Activated naive CD4-positive, alpha-beta T cell treated with anti-CD3 and anti-CD28 coated beads, Interleukin-2, amount 50 U/mL, for 24 hours (primary cell): Measurements from ENCODE around the gene P2RX5.
"Not testable (repeated sequence)": the region's sequence is repeated elsewhere in the genome, so short reads cannot be mapped to it uniquely, and the experiment has no call there.

Experiments
- H3K27ac Mint-ChIP-seq: one replicate; pipeline ENCODE4 v1.8.0; 2021; ENCODE audit warnings: mild to moderate bottlenecking, mixed read lengths
- H3K27me3 Mint-ChIP-seq: one replicate; pipeline ENCODE4 v1.8.0; 2021; ENCODE audit warnings: mixed read lengths
- H3K36me3 Mint-ChIP-seq: one replicate; pipeline ENCODE4 v1.8.0; 2021; ENCODE audit warnings: mixed read lengths
- H3K4me1 Mint-ChIP-seq: one replicate; pipeline ENCODE4 v1.8.0; 2021; ENCODE audit warnings: mixed read lengths
- H3K4me3 Mint-ChIP-seq: one replicate; pipeline ENCODE4 v1.8.0; 2021; ENCODE audit warnings: mild to moderate bottlenecking, mixed read lengths
- H3K9me3 Mint-ChIP-seq: one replicate; pipeline ENCODE4 v1.8.0; 2021; ENCODE audit warnings: mixed read lengths

P2RX5 gene

GRCh38 chr17:3723556-3724377, 27.8 kb upstream of the P2RX5 start, which contains the start of gene HASPIN:
TSS of gene HASPIN (plus strand) at chr17:3723903. CDS start at chr17:3723936, 33 bp downstream.
- peak within 1 kb of the TSS; percentile 87 for H3K27ac Mint-ChIP-seq
- H3K4me1 Mint-ChIP-seq, result peaks cover 40% of the 10 kb centered on the region
- H3K36me3 Mint-ChIP-seq, result peaks cover 5% of the 10 kb centered on the region
- H3K27me3 Mint-ChIP-seq, result no peaks in the 10 kb centered on the region
- H3K4me3 Mint-ChIP-seq, result peak within 1 kb of the TSS; percentile 92
- H3K9me3 Mint-ChIP-seq, result no peaks in the 10 kb centered on the region

DNA sequence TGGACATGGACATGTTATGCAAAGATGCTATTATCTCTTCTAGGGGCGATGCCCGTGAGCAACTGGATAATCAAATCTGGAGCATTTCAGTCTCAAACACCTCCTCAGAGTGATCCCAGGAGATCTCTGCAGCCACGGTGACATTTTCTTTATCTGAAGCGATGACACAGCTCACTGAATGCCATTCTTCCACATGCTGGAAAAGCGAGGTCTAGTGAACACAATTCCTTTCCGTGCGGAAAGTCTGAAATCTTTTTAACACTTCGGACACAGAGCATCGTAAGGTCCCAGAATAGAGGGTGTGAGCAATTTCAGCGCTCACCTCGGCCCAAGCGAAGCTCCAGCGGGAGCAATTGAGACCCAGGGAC, 27.2 kb upstream of the P2RX5 start:
- H3K9me3 Mint-ChIP-seq, result no peaks in the 10 kb centered on the region
- H3K27me3 Mint-ChIP-seq, result no peaks in the 10 kb centered on the region
- H3K4me3 Mint-ChIP-seq, result peak overlapping the region; percentile 92
- H3K4me1 Mint-ChIP-seq, result peaks cover 40% of the 10 kb centered on the region
- H3K27ac Mint-ChIP-seq, result peak overlapping the region; percentile 87
- H3K36me3 Mint-ChIP-seq, result peaks cover 5% of the 10 kb centered on the region

DNA sequence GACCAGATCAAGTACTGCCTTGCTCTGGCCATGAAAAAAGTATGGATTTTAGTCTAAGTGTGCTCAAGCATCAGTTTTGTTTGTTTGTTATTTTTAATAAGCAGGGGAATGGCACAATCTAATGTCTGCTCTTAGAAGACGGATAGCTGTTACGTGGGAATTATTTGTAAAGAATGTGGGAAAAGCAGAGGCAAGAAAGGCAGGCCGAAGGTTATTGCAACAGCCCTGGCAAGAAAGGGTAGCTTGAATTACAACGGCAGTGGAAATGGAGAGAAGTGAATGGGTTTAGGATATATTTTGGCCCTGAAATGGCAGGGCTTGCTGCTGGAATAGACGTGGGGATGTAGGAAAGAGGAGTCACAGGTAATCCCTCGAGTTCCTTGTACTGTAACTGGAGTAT, 26.8 kb upstream of the P2RX5 start:
- H3K27me3 Mint-ChIP-seq, result no peaks in the 10 kb centered on the region
- H3K4me1 Mint-ChIP-seq, result peaks cover 40% of the 10 kb centered on the region
- H3K36me3 Mint-ChIP-seq, result peaks cover 5% of the 10 kb centered on the region
- peak overlapping the region; percentile 92 for H3K4me3 Mint-ChIP-seq
- peak overlapping the region; percentile 87 for H3K27ac Mint-ChIP-seq
- H3K9me3 Mint-ChIP-seq, result no peaks in the 10 kb centered on the region

GRCh38 chr17:3719265-3719664, 23.3 kb upstream of the P2RX5 start:
- Mint-ChIP-seq H3K27me3 (no peaks in the 10 kb centered on the region), H3K36me3 (peaks cover 11% of the 10 kb centered on the region), H3K4me3 (no peak overlapping the region), H3K4me1 (peaks cover 31% of the 10 kb centered on the region), H3K27ac (no peak overlapping the region), H3K9me3 (no peaks in the 10 kb centered on the region)

- no peaks in the 10 kb centered on the region for H3K9me3 Mint-ChIP-seq
- peak overlapping the region; percentile 12 for H3K27ac Mint-ChIP-seq
- H3K36me3 Mint-ChIP-seq, result peaks cover 11% of the 10 kb centered on the region
- H3K4me3 Mint-ChIP-seq, result no peak overlapping the region
- no peaks in the 10 kb centered on the region for H3K27me3 Mint-ChIP-seq
- peaks cover 31% of the 10 kb centered on the region for H3K4me1 Mint-ChIP-seq
These were observed 22.2 kb upstream of the P2RX5 start for GRCh38 chr17:3718201-3718600.

DNA sequence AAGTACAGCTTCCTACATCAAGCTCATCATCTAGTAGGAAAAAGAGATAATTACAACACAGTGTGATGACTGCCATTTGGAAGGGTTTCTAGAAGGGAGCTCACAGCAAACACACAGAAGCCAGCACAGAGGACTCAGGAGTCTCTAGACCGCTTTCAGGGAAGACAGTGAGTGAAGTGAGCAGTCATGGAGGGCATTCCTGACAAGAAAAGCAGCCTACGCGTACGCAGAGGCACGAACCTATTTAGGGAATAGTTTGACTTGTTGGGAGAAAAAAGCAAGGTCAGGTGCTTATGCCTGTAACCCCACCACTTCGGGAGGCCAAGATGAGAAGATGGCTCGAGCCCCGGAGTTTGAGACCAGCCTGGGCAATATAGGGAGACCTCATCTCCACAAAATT, 19.3 kb upstream of the P2RX5 start:
- H3K36me3 Mint-ChIP-seq, result peaks cover 16% of the 10 kb centered on the region
- no peak overlapping the region for H3K4me3 Mint-ChIP-seq
- peaks cover 33% of the 10 kb centered on the region for H3K4me1 Mint-ChIP-seq
- no peaks in the 10 kb centered on the region for H3K27me3 Mint-ChIP-seq
- H3K27ac Mint-ChIP-seq, result peak overlapping the region; percentile 76
- H3K9me3 Mint-ChIP-seq, result no peaks in the 10 kb centered on the region

DNA sequence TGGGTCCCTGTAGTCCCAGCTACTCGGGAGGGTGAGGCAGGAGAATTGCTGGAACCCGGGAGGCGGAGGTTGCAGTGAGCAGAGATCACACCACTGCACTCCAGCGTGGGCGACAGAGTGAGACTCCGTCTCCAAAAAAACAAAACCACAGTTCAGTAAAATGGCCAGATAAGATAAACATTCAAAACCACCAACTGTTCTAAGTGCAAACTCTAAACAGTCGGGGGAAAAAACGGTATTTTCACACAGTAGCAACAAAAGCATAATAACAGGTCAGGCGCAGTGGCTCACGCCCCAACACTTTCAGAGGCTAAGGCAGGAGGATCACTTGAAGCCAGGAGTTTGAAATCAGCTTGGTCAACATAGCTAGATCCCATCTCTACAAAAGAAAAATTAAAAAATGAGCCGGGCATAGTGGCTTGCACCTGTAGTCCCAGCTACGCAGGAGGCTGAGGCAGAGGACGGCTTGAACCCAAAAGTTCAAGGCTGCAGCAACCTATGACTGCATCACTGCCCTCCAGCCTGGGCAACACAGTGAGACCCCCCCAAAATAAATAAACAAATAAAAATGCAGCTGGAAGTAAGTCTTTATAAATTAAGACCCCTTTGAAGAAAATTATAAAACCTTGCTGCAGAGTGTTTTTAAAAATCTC, 17.0 kb upstream of the P2RX5 start:
- no peak overlapping the region for H3K4me3 Mint-ChIP-seq
- peaks cover 35% of the 10 kb centered on the region for H3K4me1 Mint-ChIP-seq
- no peak overlapping the region for H3K27ac Mint-ChIP-seq
- H3K27me3 Mint-ChIP-seq, result no peaks in the 10 kb centered on the region
- H3K36me3 Mint-ChIP-seq, result peaks cover 16% of the 10 kb centered on the region
- no peaks in the 10 kb centered on the region for H3K9me3 Mint-ChIP-seq

- Mint-ChIP-seq H3K27me3 (no peaks in the 10 kb centered on the region), H3K4me1 (peaks cover 35% of the 10 kb centered on the region), H3K36me3 (peaks cover 16% of the 10 kb centered on the region), H3K27ac (peak overlapping the region; percentile 93), H3K4me3 (peak overlapping the region; percentile 43), H3K9me3 (no peaks in the 10 kb centered on the region)
These were observed 15.0 kb upstream of the P2RX5 start for GRCh38 chr17:3710951-3711383.

DNA sequence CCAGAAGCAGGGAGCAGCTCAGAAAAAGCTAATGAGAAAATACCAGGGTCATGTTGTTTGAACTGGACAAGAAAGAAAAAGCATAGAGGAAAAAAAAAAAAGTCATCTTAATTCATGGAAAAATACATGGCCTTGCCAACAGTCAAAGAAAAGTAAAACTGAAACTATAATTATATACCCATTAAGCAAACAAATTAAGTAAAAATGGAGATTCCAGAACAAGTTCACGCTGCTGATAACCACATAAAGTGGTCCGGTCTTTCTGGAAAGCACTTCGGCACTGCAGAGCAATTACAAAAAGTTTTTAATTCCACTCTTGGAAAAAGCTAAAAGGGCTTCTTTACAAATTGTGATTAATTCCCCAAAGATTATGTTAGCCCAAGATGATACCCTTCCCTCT, 12.4 kb upstream of the P2RX5 start:
- Mint-ChIP-seq H3K27me3 (no peaks in the 10 kb centered on the region), H3K4me1 (peaks cover 35% of the 10 kb centered on the region), H3K4me3 (no peak overlapping the region), H3K36me3 (peaks cover 10% of the 10 kb centered on the region), H3K27ac (peak overlapping the region; percentile 72), H3K9me3 (no peaks in the 10 kb centered on the region)

- peaks cover 15% of the 10 kb centered on the region for H3K4me1 Mint-ChIP-seq
- not testable (repeated sequence) for H3K27me3 Mint-ChIP-seq, H3K36me3 Mint-ChIP-seq, H3K4me3 Mint-ChIP-seq, H3K27ac Mint-ChIP-seq, H3K9me3 Mint-ChIP-seq
These were observed 9.7 kb upstream of the P2RX5 start for GRCh38 chr17:3705718-3705984.

DNA sequence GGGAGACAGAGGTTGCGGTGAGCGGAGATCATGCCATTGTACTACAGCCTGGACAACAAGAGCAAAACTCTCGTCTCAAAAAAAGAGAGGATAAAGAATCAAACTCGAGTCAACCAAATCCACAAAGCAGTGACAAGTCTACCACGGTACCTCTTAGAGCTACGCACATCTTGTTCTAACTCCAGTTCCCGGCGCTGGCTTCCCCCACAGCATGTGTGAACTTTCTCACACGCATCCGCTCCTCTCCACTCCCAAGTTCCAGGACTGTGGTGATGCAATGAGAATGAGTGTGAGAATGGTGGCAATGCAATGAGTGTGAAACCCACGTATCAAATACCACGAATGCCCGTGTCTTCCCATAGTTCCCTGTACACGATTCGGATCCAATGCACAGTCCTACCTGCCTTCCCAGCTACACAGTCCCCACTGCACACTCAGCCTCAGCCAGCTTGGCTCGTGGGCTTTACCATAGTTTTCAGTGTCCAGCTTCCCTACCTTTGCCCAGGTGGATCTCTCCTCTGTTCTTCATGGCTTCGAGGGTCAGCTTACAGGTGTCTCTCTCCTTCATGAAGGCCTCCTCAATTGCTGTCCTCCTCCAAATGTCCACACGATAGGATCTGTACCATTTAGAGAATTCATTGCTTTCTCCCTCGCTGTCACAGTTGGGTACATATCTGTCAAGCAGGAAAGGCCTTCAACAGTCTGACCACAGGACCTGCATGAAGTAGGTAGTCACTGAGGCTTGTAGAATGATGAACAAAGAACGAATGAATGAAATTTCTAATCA, 9.2 kb upstream of the P2RX5 start:
- peak overlapping the region; percentile 8 for H3K27ac Mint-ChIP-seq
- peaks cover 13% of the 10 kb centered on the region for H3K4me1 Mint-ChIP-seq
- no peaks in the 10 kb centered on the region for H3K36me3 Mint-ChIP-seq
- no peaks in the 10 kb centered on the region for H3K27me3 Mint-ChIP-seq
- no peak overlapping the region for H3K4me3 Mint-ChIP-seq
- no peaks in the 10 kb centered on the region for H3K9me3 Mint-ChIP-seq

DNA sequence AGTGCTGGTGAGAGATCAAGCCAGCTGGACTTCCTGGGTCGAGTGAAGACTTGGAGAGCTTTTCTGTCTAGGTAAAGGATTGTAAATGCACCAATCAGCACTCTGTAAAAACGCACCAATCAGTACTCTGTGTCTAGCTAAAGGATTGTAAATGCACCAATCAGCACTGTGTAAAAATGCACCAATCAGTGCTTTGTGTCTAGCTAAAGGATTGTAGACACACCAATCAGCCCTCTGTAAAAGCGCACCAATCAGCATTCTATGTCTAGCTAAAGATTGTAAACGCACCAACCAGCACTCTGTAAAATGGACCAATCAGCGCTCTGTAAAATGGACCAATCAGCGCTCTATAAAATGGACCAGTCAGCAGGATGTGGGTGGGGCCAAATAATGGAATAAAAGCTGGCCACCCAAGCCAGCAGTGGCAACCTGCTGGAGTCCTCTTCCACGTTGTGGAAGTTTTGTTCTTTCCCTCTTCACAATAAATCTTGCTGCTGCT, 6.1 kb upstream of the P2RX5 start:
- not testable (repeated sequence) for H3K36me3 Mint-ChIP-seq, H3K27ac Mint-ChIP-seq, H3K4me1 Mint-ChIP-seq, H3K4me3 Mint-ChIP-seq, H3K27me3 Mint-ChIP-seq, H3K9me3 Mint-ChIP-seq

GRCh38 chr17:3699951-3700350, 4.0 kb upstream of the P2RX5 start:
- H3K27me3 Mint-ChIP-seq, result no peaks in the 10 kb centered on the region
- no peaks in the 10 kb centered on the region for H3K36me3 Mint-ChIP-seq
- H3K4me3 Mint-ChIP-seq, result no peak overlapping the region
- no peak overlapping the region for H3K27ac Mint-ChIP-seq
- no peaks in the 10 kb centered on the region for H3K4me1 Mint-ChIP-seq
- H3K9me3 Mint-ChIP-seq, result no peaks in the 10 kb centered on the region

- Mint-ChIP-seq H3K27me3 (no peaks in the 10 kb centered on the region), H3K4me3 (no peak overlapping the region), H3K27ac (peak overlapping the region; percentile 17), H3K9me3 (no peaks in the 10 kb centered on the region), H3K4me1 (peaks cover 15% of the 10 kb centered on the region), H3K36me3 (no peaks in the 10 kb centered on the region)
These were observed 2.2 kb upstream of the P2RX5 start for GRCh38 chr17:3698139-3698538.

GRCh38 chr17:3697103-3697476, 1.1 kb upstream of the P2RX5 start:
- no peak overlapping the region for H3K4me3 Mint-ChIP-seq
- no peaks in the 10 kb centered on the region for H3K27me3 Mint-ChIP-seq
- H3K4me1 Mint-ChIP-seq, result peaks cover 18% of the 10 kb centered on the region
- H3K9me3 Mint-ChIP-seq, result no peaks in the 10 kb centered on the region
- no peak overlapping the region for H3K27ac Mint-ChIP-seq
- no peaks in the 10 kb centered on the region for H3K36me3 Mint-ChIP-seq
